KMS-11 (cell line): ENCODE results near the gene MRPS16.

Source experiments
- H2AFZ ChIP-seq: fragments of 200-600 bp; sonication (generic); 2 replicates; pipeline ENCODE4 v1.6.1; 2016; ENCODE audit warnings: antibody characterized with exemption, mixed run types, low read depth
- H3K27ac ChIP-seq: fragments of 200-600 bp; sonication (generic); 2 replicates; pipeline ENCODE4 v1.6.1; 2016; ENCODE audit warnings: mild to moderate bottlenecking, mixed run types
- H3K27me3 ChIP-seq: fragments of 200-600 bp; sonication (generic); 2 replicates; pipeline ENCODE4 v1.6.1; 2017; ENCODE audit warnings: mild to moderate bottlenecking, low read depth, mixed run types, moderate library complexity; ENCODE audit not compliant: insufficient read depth
- H3K36me3 ChIP-seq: fragments of 200-600 bp; sonication (generic); 2 replicates; pipeline ENCODE4 v1.6.1; 2017; ENCODE audit warnings: mild to moderate bottlenecking, mixed run types; ENCODE audit not compliant: insufficient read depth
- H3K4me1 ChIP-seq: fragments of 200-600 bp; sonication (generic); 2 replicates; pipeline ENCODE4 v1.6.1; 2016; ENCODE audit warnings: mild to moderate bottlenecking, low read depth, mixed run types; ENCODE audit not compliant: poor library complexity, severe bottlenecking
- H3K4me2 ChIP-seq: fragments of 200-600 bp; sonication (generic); 2 replicates; pipeline ENCODE4 v1.7.0; 2016; ENCODE audit warnings: mild to moderate bottlenecking, mixed run types
- H3K4me3 ChIP-seq: fragments of 200-600 bp; sonication (generic); IDR thresholded peaks from 2 replicates; pipeline ENCODE4 v1.6.1; 2017; ENCODE audit warnings: low read depth, low read length, mixed read lengths; ENCODE audit not compliant: insufficient read depth
- H3K79me2 ChIP-seq: fragments of 200-600 bp; sonication (generic); 2 replicates; pipeline ENCODE4 v1.6.1; 2016; ENCODE audit warnings: low read depth, mixed run types; ENCODE audit not compliant: insufficient read depth
- H3K9ac ChIP-seq: fragments of 200-600 bp; sonication (generic); 2 replicates; pipeline ENCODE4 v1.6.1; 2016; ENCODE audit warnings: mild to moderate bottlenecking, mixed run types
- H4K20me1 ChIP-seq: fragments of 200-600 bp; sonication (generic); 2 replicates; pipeline ENCODE4 v1.6.1; 2016; ENCODE audit warnings: mild to moderate bottlenecking, mixed run types; ENCODE audit not compliant: insufficient read depth
- TF ChIP-seq, protein P1 (sequence below): fragments of 200-600 bp; sonication (generic); conservative IDR thresholded peaks from 2 replicates; pipeline ENCODE4 v1.6.1; 2017; ENCODE audit warnings: low read depth, mild to moderate bottlenecking, antibody characterized with exemption, low read length, moderate library complexity, mixed read lengths

MRPS16 gene

DNA sequence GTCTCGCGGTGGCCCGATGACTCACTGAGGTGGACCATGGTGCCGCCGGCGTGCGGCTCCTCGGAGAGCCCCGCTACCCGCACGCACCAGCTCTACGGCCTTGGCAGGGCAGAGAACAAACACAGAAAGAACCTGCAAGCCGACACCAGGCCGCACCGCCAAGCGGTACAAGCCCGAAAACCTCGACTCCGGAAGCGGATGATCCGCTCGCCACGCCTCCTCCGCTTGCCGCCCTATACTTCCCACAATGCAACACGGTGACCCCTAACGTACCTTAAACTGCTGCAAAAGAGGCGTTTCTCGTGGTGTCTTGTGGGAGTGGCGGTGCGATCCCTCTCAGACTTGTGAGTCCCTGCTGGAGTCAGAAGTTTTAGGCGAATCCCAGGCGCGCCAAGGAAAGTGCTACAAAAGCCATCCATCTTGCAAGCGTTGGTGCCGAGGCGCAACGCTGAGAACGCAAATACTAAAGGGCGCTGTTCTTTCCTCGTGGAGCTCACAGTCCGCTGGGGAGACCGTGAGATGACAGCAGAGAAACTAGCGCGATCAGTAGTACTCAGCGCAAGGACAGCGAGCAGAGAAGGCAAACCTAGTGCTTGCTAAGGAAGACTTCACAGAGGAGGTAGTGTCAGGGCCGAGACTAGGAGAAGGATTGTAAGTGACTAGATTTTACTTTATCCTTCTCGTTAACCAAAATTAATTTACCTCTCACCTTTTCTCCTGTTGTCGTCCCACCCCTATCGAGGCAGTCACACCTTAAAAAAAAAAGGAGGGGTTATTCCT lies at the start of gene MRPS16:
Gene MRPS16 (minus strand): TSS at position 200 of the 780 bp plus-strand sequence. CDS start 162 bp downstream, at position 38.
- peaks cover 36% of the 10 kb centered on the region for H3K79me2 ChIP-seq
- H3K27ac ChIP-seq: peak within 1 kb of the TSS; percentile 65

DNA sequence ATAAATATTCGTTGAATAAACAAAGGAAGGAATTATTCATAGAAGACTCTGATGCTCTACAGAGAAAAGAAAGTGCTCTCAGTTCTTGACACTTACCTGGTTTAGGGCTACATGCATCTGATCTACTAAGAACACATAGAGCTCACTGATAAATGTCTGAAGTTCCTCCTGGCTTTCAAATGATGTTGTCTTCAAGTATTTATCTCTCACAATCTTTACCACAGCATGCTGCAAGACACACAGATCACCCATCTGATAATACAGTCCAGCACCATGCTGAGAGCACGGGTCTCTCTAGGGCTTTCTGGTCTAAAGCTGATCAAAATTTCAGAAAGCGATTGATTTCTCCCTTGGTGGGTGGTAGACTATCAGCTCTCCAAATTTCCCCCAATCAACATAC lies 44.5 kb upstream of the MRPS16 start:
- Histone ChIP-seq H4K20me1 (no peaks in the 10 kb centered on the region), H3K27ac (no peak overlapping the region), H3K27me3 (no peaks in the 10 kb centered on the region), H3K36me3 (no peaks in the 10 kb centered on the region), H3K4me1 (no peaks in the 10 kb centered on the region), H3K9ac (no peak overlapping the region), H3K4me2 (no peak overlapping the region), H3K79me2 (no peaks in the 10 kb centered on the region), H2AFZ (no peak overlapping the region), H3K4me3 (no peak overlapping the region)
- TF ChIP-seq, protein P1, sequence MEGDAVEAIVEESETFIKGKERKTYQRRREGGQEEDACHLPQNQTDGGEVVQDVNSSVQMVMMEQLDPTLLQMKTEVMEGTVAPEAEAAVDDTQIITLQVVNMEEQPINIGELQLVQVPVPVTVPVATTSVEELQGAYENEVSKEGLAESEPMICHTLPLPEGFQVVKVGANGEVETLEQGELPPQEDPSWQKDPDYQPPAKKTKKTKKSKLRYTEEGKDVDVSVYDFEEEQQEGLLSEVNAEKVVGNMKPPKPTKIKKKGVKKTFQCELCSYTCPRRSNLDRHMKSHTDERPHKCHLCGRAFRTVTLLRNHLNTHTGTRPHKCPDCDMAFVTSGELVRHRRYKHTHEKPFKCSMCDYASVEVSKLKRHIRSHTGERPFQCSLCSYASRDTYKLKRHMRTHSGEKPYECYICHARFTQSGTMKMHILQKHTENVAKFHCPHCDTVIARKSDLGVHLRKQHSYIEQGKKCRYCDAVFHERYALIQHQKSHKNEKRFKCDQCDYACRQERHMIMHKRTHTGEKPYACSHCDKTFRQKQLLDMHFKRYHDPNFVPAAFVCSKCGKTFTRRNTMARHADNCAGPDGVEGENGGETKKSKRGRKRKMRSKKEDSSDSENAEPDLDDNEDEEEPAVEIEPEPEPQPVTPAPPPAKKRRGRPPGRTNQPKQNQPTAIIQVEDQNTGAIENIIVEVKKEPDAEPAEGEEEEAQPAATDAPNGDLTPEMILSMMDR: no peak

More for the DNA sequence above, at the start of gene MRPS16:
- Histone ChIP-seq H3K4me2 (peak within 1 kb of the TSS; percentile 73), H2AFZ (peak within 1 kb of the TSS; percentile 72), H3K36me3 (no peaks in the 10 kb centered on the region), H4K20me1 (no peaks in the 10 kb centered on the region), H3K27me3 (no peaks in the 10 kb centered on the region), H3K4me1 (peaks cover 28% of the 10 kb centered on the region), H3K4me3 (no peak within 1 kb of the TSS), H3K9ac (peak within 1 kb of the TSS; percentile 73; the same call in 1 of the 2 replicates)
- TF ChIP-seq, protein P1: no peak

DNA sequence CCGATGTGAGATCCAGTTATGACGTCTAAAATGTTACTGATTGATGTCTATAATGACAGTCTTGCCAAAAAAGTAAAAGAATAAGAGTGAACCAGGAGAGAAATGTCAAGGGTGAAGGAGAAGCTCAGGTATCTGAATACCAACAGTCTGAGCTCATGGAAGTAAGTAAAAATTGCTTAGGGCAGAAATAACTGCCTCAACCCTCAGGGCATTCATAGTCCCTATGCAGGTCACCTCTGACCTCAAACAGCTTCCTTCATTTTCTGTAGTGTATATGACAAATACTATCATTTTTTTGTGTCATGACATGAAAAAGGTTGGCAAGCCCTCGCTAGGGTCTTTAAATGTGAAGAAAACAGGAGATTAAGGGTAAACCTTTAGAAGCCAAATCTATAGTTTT lies 41.0 kb upstream of the MRPS16 start:
- Histone ChIP-seq H3K9ac (no peak overlapping the region), H3K27me3 (no peaks in the 10 kb centered on the region)

DNA sequence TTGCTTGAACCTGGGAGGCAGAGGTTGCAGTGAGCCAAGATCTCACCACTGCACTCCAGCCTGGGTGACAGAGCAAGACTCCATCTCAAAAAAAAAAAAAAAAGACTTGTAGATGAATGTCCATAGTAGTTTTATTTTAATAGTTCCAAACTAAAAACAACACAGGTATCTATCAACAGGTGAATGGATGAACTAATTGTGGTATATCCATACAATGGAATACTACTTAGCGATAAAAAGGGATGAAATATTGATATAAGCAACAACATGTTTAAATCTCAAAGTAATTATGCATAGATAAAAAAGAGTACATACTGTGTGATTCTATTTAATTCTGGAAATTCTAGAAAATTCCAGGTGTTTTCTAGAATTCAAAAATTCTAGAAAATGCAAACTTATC lies 37.5 kb upstream of the MRPS16 start:
- no peaks in the 10 kb centered on the region for H3K4me1 ChIP-seq
- no peaks in the 10 kb centered on the region for H4K20me1 ChIP-seq
- H3K27ac ChIP-seq: no peak overlapping the region
- no peak overlapping the region for H3K9ac ChIP-seq
- TF ChIP-seq, protein P1: no peak
- H2AFZ ChIP-seq: no peak overlapping the region
- no peak overlapping the region for H3K4me2 ChIP-seq
- no peaks in the 10 kb centered on the region for H3K27me3 ChIP-seq
- no peaks in the 10 kb centered on the region for H3K79me2 ChIP-seq
- no peaks in the 10 kb centered on the region for H3K36me3 ChIP-seq
- no peak overlapping the region for H3K4me3 ChIP-seq

More for the DNA sequence above, 41.0 kb upstream of the MRPS16 start:
- TF ChIP-seq, protein P1: no peak
- H3K4me1 ChIP-seq: no peaks in the 10 kb centered on the region
- H3K4me2 ChIP-seq: no peak overlapping the region
- H3K27ac ChIP-seq: no peak overlapping the region
- H3K79me2 ChIP-seq: no peaks in the 10 kb centered on the region
- H4K20me1 ChIP-seq: no peaks in the 10 kb centered on the region
- no peak overlapping the region for H3K4me3 ChIP-seq
- H2AFZ ChIP-seq: no peak overlapping the region
- no peaks in the 10 kb centered on the region for H3K36me3 ChIP-seq
